Brain microvascular endothelial cell (primary cell): Measurements from ENCODE around the gene PACS1.

Source experiments
- DNase-seq: peaks from one replicate; pipeline ENCODE4 v3.0.0-alpha.2; 2020
- H3K27ac ChIP-seq: fragments of 250-450 bp; sonication (Bioruptor Pico); 2 replicates; pipeline ENCODE4 v1.5.1; 2020; ENCODE audit warnings: mild to moderate bottlenecking, moderate library complexity
- H3K27me3 ChIP-seq: fragments of 250-450 bp; sonication (Bioruptor Pico); replicated peaks from 2 replicates; pipeline ENCODE4 v1.5.1; 2020; ENCODE audit warnings: mild to moderate bottlenecking
- H3K36me3 ChIP-seq: fragments of 250-450 bp; sonication (Bioruptor Pico); replicated peaks from 2 replicates; pipeline ENCODE4 v1.5.1; 2020; ENCODE audit warnings: mild to moderate bottlenecking
- H3K4me3 ChIP-seq: 2 replicates; pipeline ENCODE4 v1.5.1; 2011; ENCODE audit warnings: low read depth, mild to moderate bottlenecking, control low read depth, low read length, moderate library complexity
- CTCF ChIP-seq: IDR thresholded peaks from 2 replicates; pipeline ENCODE4 v1.5.1; 2011; ENCODE audit warnings: low read depth, mild to moderate bottlenecking, moderate library complexity, low read length, control low read depth, inconsistent platforms; ENCODE audit errors: missing control alignments
- in situ Hi-C: cut with HindIII; loops from 2 replicates; pipeline ENCODE4 v1.10.0; 2017; ENCODE audit warnings: low sequenced_read_pairs, low pct_ligation_motif_present

Gene PACS1

GRCh38 chr11:66183494-66184048 is 113.5 kb downstream of the PACS1 start:
- in situ Hi-C loops: no loop called here

DNA sequence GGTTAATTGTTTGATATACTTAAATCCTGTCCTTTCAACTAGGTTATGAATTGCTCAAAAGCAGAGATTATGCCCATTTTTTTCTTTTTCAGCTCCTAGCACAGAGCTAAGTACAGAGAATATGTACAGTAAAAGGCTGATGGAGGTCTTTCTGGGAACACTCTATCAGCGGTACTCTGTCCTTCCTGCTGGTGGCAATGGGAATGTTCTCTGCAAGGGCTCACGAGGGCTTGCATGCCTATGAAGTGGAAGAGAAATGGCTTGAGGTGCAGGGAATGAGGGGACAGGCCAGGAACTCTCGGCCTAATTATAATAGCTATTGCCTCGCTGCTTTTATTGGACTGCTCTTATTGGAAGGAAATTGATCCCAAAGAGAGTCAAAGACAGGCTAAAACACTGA is 114.7 kb downstream of the PACS1 start:
- no peak overlapping the region for H3K4me3 ChIP-seq
- no peak for DNase-seq
- H3K27ac ChIP-seq: no peak overlapping the region
- in situ Hi-C loops: no loop called here
- H3K36me3 ChIP-seq: no peaks in the 10 kb centered on the region
- TF ChIP-seq CTCF: no peak
- no peaks in the 10 kb centered on the region for H3K27me3 ChIP-seq

More at GRCh38 chr11:66183494-66184048, 113.5 kb downstream of the PACS1 start:
- Histone ChIP-seq H3K4me3 (no peak overlapping the region), H3K27me3 (no peaks in the 10 kb centered on the region), H3K36me3 (no peaks in the 10 kb centered on the region), H3K27ac (no peak overlapping the region)
- peak; percentile 22 for DNase-seq
- no peak for TF ChIP-seq CTCF

- Histone ChIP-seq H3K27ac (no peak overlapping the region), H3K36me3 (no peaks in the 10 kb centered on the region), H3K4me3 (no peak overlapping the region), H3K27me3 (no peaks in the 10 kb centered on the region)
- in situ Hi-C loops: no loop called here
- no peak for DNase-seq
- no peak for TF ChIP-seq CTCF
Measured at GRCh38 chr11:66186470-66186869, 116.4 kb downstream of the PACS1 start.

- DNase-seq: no peak
- no peaks in the 10 kb centered on the region for H3K36me3 ChIP-seq
- H3K27ac ChIP-seq: no peak overlapping the region
- no peak overlapping the region for H3K4me3 ChIP-seq
- TF ChIP-seq CTCF: no peak
- no peaks in the 10 kb centered on the region for H3K27me3 ChIP-seq
- in situ Hi-C loops: no loop called here
Measured at GRCh38 chr11:66187453-66187852, 117.4 kb downstream of the PACS1 start.

DNA sequence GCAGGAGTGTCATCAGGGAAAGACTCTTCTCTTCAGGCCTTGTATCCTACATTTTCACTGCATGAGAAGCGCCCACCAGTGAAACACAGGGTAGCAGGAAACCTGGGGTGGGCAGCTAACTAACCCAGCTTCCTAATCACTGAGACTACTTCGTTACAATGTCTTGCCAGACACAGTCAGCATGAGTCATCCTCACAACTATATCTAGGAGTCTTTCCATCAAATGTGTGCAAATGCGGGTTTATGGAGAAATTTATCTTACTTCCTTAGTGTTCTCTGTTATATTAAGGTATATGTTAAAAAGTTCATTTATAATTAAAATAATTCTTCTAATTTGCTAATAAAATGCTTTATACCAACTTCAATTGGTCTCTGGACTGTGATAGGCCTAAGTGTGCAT is 118.5 kb downstream of the PACS1 start:
- Histone ChIP-seq H3K27me3 (no peaks in the 10 kb centered on the region), H3K36me3 (peaks cover 2% of the 10 kb centered on the region), H3K4me3 (no peak overlapping the region), H3K27ac (peak overlapping the region; percentile 28)
- peak; percentile 68 for DNase-seq
- no peak for TF ChIP-seq CTCF
- in situ Hi-C loops: no loop called here
